Esophagus squamous epithelium (tissue), 5 donors: Measurements from ENCODE around the gene STK38L. TPM values are rescaled to one million over a fixed set of nuclear protein-coding genes. Genes with fewer than 3 reads are reported as not detected.

ENCODE experiments used
- DNase-seq: peaks from one replicate; lab custom pipeline; 2025; lab: John Stamatoyannopoulos, UW
- H3K27ac ChIP-seq, 4 donors: fragments of 200-600 bp; sonication (generic); one replicate each; pipeline ENCODE4 v1.5.1; 2016 to 2019; ENCODE audit warnings: mild to moderate bottlenecking in 1 of 4
- H3K27me3 ChIP-seq, 4 donors: fragments of 200-600 bp; sonication (generic); 1 replicate in 3 of 4; 2 replicates in 1 of 4; pipeline versions ENCODE4 v1.5.1 to v1.6.0; 2017 to 2021; ENCODE audit warnings: antibody characterized with exemption in 1 of 4
- H3K36me3 ChIP-seq, 3 donors: fragments of 200-600 bp; sonication (generic); one replicate each; pipeline ENCODE4 v1.5.1; 2016 to 2019
- H3K4me1 ChIP-seq, 3 donors: fragments of 200-600 bp; sonication (generic); one replicate each; pipeline ENCODE4 v1.5.1; 2017 to 2019
- H3K4me3 ChIP-seq, 4 donors: fragments of 200-600 bp; sonication (generic); 1 replicate in 3 of 4; 2 replicates in 1 of 4; pipeline ENCODE4 v1.5.1; 2016 to 2019; ENCODE audit warnings: mild to moderate bottlenecking in 2 of 4, moderate library complexity in 1 of 4
- H3K9me3 ChIP-seq, 3 donors: fragments of 200-600 bp; sonication (generic); one replicate each; pipeline ENCODE4 v1.5.1; 2016 to 2019
- CTCF ChIP-seq, 6 experiments: fragments of 450-650 bp in 4 of 6; fragments of 200-600 bp in 2 of 6; sonication (generic) in 2 of 6; IDR thresholded peaks; one replicate each; pipeline ENCODE4 v1.5.1; 2016 to 2019; ENCODE audit warnings: antibody characterized with exemption in 6 of 6, mild to moderate bottlenecking in 4 of 6, moderate library complexity in 4 of 6
- POLR2A ChIP-seq, 4 donors: fragments of 450-650 bp; IDR thresholded peaks; one replicate each; pipeline ENCODE4 v1.6.1; 2017; ENCODE audit warnings: antibody characterized with exemption in 4 of 4, mild to moderate bottlenecking in 4 of 4, moderate library complexity in 3 of 4
- WGBS, 2 donors: methylation state at CpG; one replicate each; pipeline ENCODE4 v1.1.5; 2018; 5-methylcytosine and 5-hydroxymethylcytosine counted together
- intact Hi-C: fragments of 100-400 bp; cut with DNase I; formaldehyde crosslinking; loops from one replicate; pipeline ENCODE4 v1.15.0; 2022
- total RNA-seq, 4 donors: library from RNA; depleted of rRNA; stranded (reverse); fragments of >200 nt; gene quantifications; one replicate each; pipeline ENCODE4 v1.1.0, GENCODE V29; 2016
- donor health status: DM: yes; HTN: yes; CAD: no.

Gene STK38L
- total RNA-seq, 4 donors from 2014 or later, result 15.6 to 53.2 (median 28.0) TPM

DNA sequence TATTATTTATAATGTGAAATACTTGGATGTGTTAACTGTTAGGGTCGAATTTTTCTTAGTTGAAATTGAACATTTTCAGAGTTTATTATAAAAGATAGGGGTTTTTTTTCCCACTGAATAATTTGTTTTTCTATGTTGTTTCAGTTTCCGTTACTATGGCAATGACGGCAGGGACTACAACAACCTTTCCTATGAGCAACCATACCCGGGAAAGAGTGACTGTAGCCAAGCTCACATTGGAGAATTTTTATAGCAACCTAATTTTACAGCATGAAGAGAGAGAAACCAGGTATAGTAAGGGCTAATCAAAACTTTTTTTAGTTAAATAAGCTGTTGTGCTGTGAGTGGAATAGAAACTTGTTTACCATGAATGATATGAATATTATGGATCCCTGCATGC lies 53.5 kb downstream of the STK38L start:
- WGBS, 2 donors, result 65 to 83% methylated on average over 4 of the region's 4 CpGs
- no peaks in the 10 kb centered on the region for H3K27me3 ChIP-seq
- TF ChIP-seq CTCF (IDR thresholded peaks at IDR 0.05), result no peak
- no peak for TF ChIP-seq POLR2A (IDR thresholded peaks at IDR 0.05)
- no peak overlapping the region for H3K4me3 ChIP-seq
- H3K27ac ChIP-seq, result no peak overlapping the region
- H3K9me3 ChIP-seq, result no peaks in the 10 kb centered on the region
- H3K36me3 ChIP-seq, result peaks cover 0 to 41% (median 0%) of the 10 kb centered on the region in 3 donors
- DNase-seq, result no peak
- intact Hi-C loops, result no loop called here
- peaks cover 0 to 32% (median 16%) of the 10 kb centered on the region in 3 donors for H3K4me1 ChIP-seq

- Histone ChIP-seq H3K27me3 (no peaks in the 10 kb centered on the region), H3K4me1 (peaks cover 0 to 16% (median 4%) of the 10 kb centered on the region in 3 donors), H3K36me3 (peaks cover 0 to 52% (median 0%) of the 10 kb centered on the region in 3 donors), H3K4me3 (no peak overlapping the region), H3K27ac (no peak overlapping the region), H3K9me3 (no peaks in the 10 kb centered on the region)
- no peak for TF ChIP-seq POLR2A (IDR thresholded peaks at IDR 0.05)
- no peak for TF ChIP-seq CTCF (IDR thresholded peaks at IDR 0.05)
- intact Hi-C loops, result no loop called here
- 92 to 100% methylated on average over 1 of the region's 1 CpG for WGBS, 2 donors
- no peak for DNase-seq
Measured at GRCh38 chr12:27299102-27299501, 55.0 kb downstream of the STK38L start.

- intact Hi-C loops, result loop anchor here (10.0 kb wide), 1 partner anchor 275 kb away; the partner anchor contains the start of gene MED21
- no peak overlapping the region for H3K4me3 ChIP-seq
Measured at GRCh38 chr12:27300226-27300625, 56.1 kb downstream of the STK38L start.

DNA sequence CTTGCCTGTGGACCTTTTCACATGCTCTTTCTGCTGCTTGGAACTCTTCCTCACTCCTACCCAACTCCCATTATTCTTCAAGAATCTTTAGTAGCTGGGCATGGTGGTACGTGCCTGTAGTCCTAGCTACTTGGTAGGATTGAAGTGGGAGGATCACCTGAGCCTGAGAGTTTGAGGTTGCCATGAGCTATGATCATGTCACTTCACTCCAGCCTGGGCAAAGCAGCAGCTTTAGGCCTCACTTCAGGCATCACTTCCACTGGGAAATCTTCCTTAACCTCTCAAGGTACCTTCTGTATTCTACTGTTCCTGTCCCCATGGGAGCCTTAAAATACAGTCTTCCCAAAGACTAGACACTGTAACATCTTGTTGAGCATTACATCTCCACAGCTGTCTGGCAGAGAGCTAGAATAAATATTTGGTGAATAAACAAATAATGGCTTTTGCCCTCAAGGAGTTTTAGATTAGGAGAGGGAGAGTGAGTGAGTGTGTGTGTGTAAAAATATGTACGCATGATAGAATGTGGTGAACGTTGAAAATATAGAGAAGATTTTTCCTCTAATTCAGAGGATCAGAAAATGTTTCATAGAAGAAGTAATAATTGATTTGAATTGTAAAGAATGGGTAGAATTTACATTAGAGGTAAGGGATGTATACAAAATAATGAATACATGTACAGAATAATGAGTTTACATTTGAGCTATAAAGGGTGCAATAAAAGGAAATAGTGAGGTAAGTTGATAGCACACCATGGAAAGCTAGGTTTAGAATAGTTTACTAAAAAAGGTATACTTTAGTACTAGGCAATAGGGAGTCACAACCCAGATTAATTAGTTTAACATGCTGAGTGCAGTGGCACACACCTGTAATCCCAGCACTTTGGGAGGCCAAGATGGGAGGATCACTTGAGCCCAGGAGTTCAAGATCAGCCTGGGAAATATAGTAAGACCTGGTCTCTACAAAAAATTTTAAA lies 59.3 kb downstream of the STK38L start:
- intact Hi-C loops, result loop anchor here (10.0 kb wide), 1 partner anchor 279 kb away; the partner anchor contains the start of gene MED21
- peaks cover 0 to 7% (median 0%) of the 10 kb centered on the region in 3 donors for H3K4me1 ChIP-seq
- TF ChIP-seq POLR2A (IDR thresholded peaks at IDR 0.05) (no peak), CTCF (IDR thresholded peaks at IDR 0.05) (no peak)
- no peaks in the 10 kb centered on the region for H3K27me3 ChIP-seq
- WGBS, 2 donors, result 63 to 66% methylated on average over 3 of the region's 3 CpGs
- DNase-seq, result no peak
- H3K4me3 ChIP-seq, result no peak overlapping the region
- H3K9me3 ChIP-seq, result no peaks in the 10 kb centered on the region
- peak overlapping the region in 1 of 4 donors; percentile 13 for H3K27ac ChIP-seq
- peaks cover 0 to 54% (median 0%) of the 10 kb centered on the region in 3 donors for H3K36me3 ChIP-seq

More at GRCh38 chr12:27300226-27300625, 56.1 kb downstream of the STK38L start:
- H3K27me3 ChIP-seq, result no peaks in the 10 kb centered on the region
- peaks cover 0 to 5% (median 0%) of the 10 kb centered on the region in 3 donors for H3K4me1 ChIP-seq
- no peak for DNase-seq
- no peak for TF ChIP-seq POLR2A (IDR thresholded peaks at IDR 0.05)
- no peak for TF ChIP-seq CTCF (IDR thresholded peaks at IDR 0.05)
- H3K27ac ChIP-seq, result no peak overlapping the region
- H3K36me3 ChIP-seq, result peaks cover 0 to 59% (median 0%) of the 10 kb centered on the region in 3 donors
- no peaks in the 10 kb centered on the region for H3K9me3 ChIP-seq

DNA sequence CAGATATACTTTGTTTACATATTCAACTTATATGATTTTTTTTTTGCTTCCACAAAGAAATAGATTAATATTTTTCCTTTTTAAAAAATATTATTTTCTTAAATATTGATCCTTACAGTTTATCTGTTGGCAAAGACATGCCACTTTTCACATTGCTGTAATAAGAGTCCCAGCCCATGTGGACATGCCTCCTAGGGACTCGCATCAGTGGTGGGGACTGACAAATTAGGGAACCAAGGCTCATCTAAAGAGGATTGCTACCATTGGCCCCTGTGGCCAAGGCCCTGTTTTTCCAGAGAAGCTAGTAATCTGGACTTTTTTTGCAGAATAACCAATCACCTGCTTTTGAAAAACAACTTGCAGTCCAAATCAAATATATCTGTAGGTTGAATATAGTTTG lies 60.8 kb downstream of the STK38L start:
- no peaks in the 10 kb centered on the region for H3K9me3 ChIP-seq
- TF ChIP-seq POLR2A (IDR thresholded peaks at IDR 0.05) (no peak), CTCF (IDR thresholded peaks at IDR 0.05) (no peak)
- intact Hi-C loops, result loop anchor here (10.0 kb wide), 1 partner anchor 280 kb away; the partner anchor contains the start of gene MED21

More for the DNA sequence above, 60.8 kb downstream of the STK38L start:
- WGBS, 2 donors, result 86 to 88% methylated on average over 1 of the region's 1 CpG
- Histone ChIP-seq H3K4me3 (no peak overlapping the region), H3K4me1 (peaks cover 0 to 7% (median 0%) of the 10 kb centered on the region in 3 donors), H3K36me3 (peaks cover 0 to 59% (median 3%) of the 10 kb centered on the region in 3 donors), H3K27me3 (no peaks in the 10 kb centered on the region), H3K27ac (peak overlapping the region in 1 of 4 donors; percentile 45)
- DNase-seq, result no peak
